Measurements from ENCODE around the gene CREBBP.

- TF ChIP-seq, protein P1, sequence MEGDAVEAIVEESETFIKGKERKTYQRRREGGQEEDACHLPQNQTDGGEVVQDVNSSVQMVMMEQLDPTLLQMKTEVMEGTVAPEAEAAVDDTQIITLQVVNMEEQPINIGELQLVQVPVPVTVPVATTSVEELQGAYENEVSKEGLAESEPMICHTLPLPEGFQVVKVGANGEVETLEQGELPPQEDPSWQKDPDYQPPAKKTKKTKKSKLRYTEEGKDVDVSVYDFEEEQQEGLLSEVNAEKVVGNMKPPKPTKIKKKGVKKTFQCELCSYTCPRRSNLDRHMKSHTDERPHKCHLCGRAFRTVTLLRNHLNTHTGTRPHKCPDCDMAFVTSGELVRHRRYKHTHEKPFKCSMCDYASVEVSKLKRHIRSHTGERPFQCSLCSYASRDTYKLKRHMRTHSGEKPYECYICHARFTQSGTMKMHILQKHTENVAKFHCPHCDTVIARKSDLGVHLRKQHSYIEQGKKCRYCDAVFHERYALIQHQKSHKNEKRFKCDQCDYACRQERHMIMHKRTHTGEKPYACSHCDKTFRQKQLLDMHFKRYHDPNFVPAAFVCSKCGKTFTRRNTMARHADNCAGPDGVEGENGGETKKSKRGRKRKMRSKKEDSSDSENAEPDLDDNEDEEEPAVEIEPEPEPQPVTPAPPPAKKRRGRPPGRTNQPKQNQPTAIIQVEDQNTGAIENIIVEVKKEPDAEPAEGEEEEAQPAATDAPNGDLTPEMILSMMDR (IDR thresholded peaks at IDR 0.05): no peak
- no peak for TF ChIP-seq EP300 (IDR thresholded peaks at IDR 0.05)
Observed at GRCh38 chr16:3732171-3732570, 148.3 kb downstream of the CREBBP start.
